Measurements from ENCODE around the gene ZBTB25.

- TF ChIP-seq POLR2A (IDR thresholded peaks at IDR 0.05) = no peak
- peak in 1 of 5 experiments; percentile 10 for TF ChIP-seq CTCF (IDR thresholded peaks at IDR 0.05)
Measured at GRCh38 chr14:64541261-64541971, 37.8 kb upstream of the ZBTB25 start.

All from tibial nerve (tissue), 3 donors.